Caco-2 (cell line): ENCODE measurements around the gene DHPS. TPM values are rescaled to one million over a fixed set of nuclear protein-coding genes. Genes with fewer than 3 reads are reported as not detected.

Experiments used
- BruUV-seq: library from RNA; stranded (reverse); fragments of 400-500 nt; replicated peaks from 2 replicates; lab custom pipeline; 2021; lab: Mats Ljungman, UMichigan
- CTCF ChIA-PET: fragments of 300-600 bp; sonication (Branson Sonifier 250); formaldehyde crosslinking; loops from one replicate; lab custom pipeline; 2022; ENCODE audit warnings: antibody characterized with exemption; lab: Charles Lee
- POLR2A ChIA-PET: fragments of 300-600 bp; sonication (Branson Sonifier 250); formaldehyde crosslinking; loops from one replicate; lab custom pipeline; 2022; ENCODE audit warnings: antibody characterized with exemption; lab: Charles Lee
- DNase-seq, 2 experiments: peaks; one replicate each; pipeline versions ENCODE4 v3.0.0 to v3.0.0-alpha.2; 2020 to 2022
- H3K27me3 ChIP-seq: replicated peaks from 2 replicates; pipeline ENCODE4 v1.6.0; 2011; ENCODE audit warnings: low read length; ENCODE audit not compliant: control insufficient read depth, insufficient read depth
- H3K36me3 ChIP-seq: 2 replicates; pipeline ENCODE4 v1.5.1; 2011; ENCODE audit warnings: low read length; ENCODE audit not compliant: control insufficient read depth, insufficient read depth
- H3K4me1 ChIP-seq: fragments of 250-450 bp; sonication (Bioruptor Pico); 2 replicates; pipeline ENCODE4 v1.5.1; 2020; ENCODE audit warnings: mild to moderate bottlenecking
- H3K4me3 ChIP-seq: 2 replicates; pipeline ENCODE4 v1.5.1; 2011; ENCODE audit warnings: low read depth, mild to moderate bottlenecking, control low read depth, low read length
- H3K9me3 ChIP-seq: fragments of 250-450 bp; sonication (Bioruptor Pico); 2 replicates; pipeline ENCODE4 v1.5.1; 2020; ENCODE audit warnings: mild to moderate bottlenecking, moderate library complexity
- H3K27ac Mint-ChIP-seq: one replicate; pipeline ENCODE4 v1.8.0; 2022; ENCODE audit warnings: mixed read lengths; ENCODE audit not compliant: unreplicated experiment
- H3K27me3 Mint-ChIP-seq: one replicate; pipeline ENCODE4 v1.8.0; 2022; ENCODE audit warnings: mixed read lengths; ENCODE audit not compliant: insufficient read depth, unreplicated experiment
- H3K36me3 Mint-ChIP-seq: one replicate; pipeline ENCODE4 v1.8.0; 2022; ENCODE audit warnings: mild to moderate bottlenecking, mixed read lengths; ENCODE audit not compliant: insufficient read depth, unreplicated experiment
- H3K4me1 Mint-ChIP-seq: one replicate; pipeline ENCODE4 v1.8.0; 2022; ENCODE audit warnings: low read depth, mixed read lengths; ENCODE audit not compliant: unreplicated experiment
- H3K4me3 Mint-ChIP-seq: one replicate; pipeline ENCODE4 v1.8.0; 2022; ENCODE audit warnings: mild to moderate bottlenecking, moderate library complexity, mixed read lengths; ENCODE audit not compliant: unreplicated experiment
- H3K9me3 Mint-ChIP-seq: one replicate; pipeline ENCODE4 v1.8.0; 2022; ENCODE audit warnings: mixed read lengths; ENCODE audit not compliant: unreplicated experiment
- CTCF ChIP-seq, 2 experiments: fragments of 200-600 bp in 1 of 2; IDR thresholded peaks; 1 replicate in 1 of 2; 2 replicates in 1 of 2; pipeline versions ENCODE4 v1.5.1 to v1.8.0; 2011 to 2022; ENCODE audit warnings: antibody characterized with exemption in 1 of 2, control low read depth in 1 of 2, inconsistent platforms in 1 of 2, low read depth in 1 of 2, low read length in 1 of 2, mild to moderate bottlenecking in 1 of 2, moderate library complexity in 1 of 2; ENCODE audit not compliant: insufficient read depth in 1 of 2, severe bottlenecking in 1 of 2, unreplicated experiment in 1 of 2
- intact Hi-C: fragments of 100-400 bp; cut with micrococcal nuclease; formaldehyde crosslinking; loops from one replicate; pipeline ENCODE4 v1.10.0; 2022; ENCODE audit not compliant: unreplicated experiment
- total RNA-seq: library from RNA; stranded (reverse); gene quantifications from 2 replicates; pipeline ENCODE4 v1.2.3, GENCODE V29; 2022

DHPS gene
- total RNA-seq, 1 experiment from 2014 or later: 76.4 TPM

GRCh38 chr19:12720851-12721655 is 39.4 kb upstream of the DHPS start:
- ChIA-PET CTCF (interaction anchor here (0.6 kb wide), 1 partner anchor 70 kb away, joined by 5 read pairs; the partner anchor contains the start of gene JUNB), POLR2A (interaction anchor here (0.6 to 1.0 kb wide), 4 partner anchors 13 to 76 kb away, joined by 3 to 11 read pairs (median 4); partner anchors contain the start of gene GET3)
- H3K4me1 Mint-ChIP-seq: peaks cover 14% of the 10 kb centered on the region
- 0 out of 2 replicates have a peak, but pooled peaks cover 8% of the 10 kb centered on the region for H3K4me1 ChIP-seq
- no peaks in the 10 kb centered on the region for H3K9me3 Mint-ChIP-seq
- no peaks in the 10 kb centered on the region for H3K9me3 ChIP-seq
- intact Hi-C loops: loop anchor here (5.0 kb wide), 1 partner anchor 56 kb away; the partner anchor contains the start of gene HOOK2
- H3K27me3 Mint-ChIP-seq: no peaks in the 10 kb centered on the region
- H3K27ac Mint-ChIP-seq: peak overlapping the region; percentile 77
- no peak for TF ChIP-seq CTCF (IDR thresholded peaks at IDR 0.05; ENCODE audit: insufficient read depth in 1 of 2, low read depth in 1 of 2, low read length in 1 of 2, severe bottlenecking in 1 of 2, unreplicated experiment in 1 of 2)
- no peak for DNase-seq
- H3K36me3 Mint-ChIP-seq: peaks cover 66% of the 10 kb centered on the region
- H3K4me3 Mint-ChIP-seq: peak overlapping the region; percentile 91
- no peaks in the 10 kb centered on the region for H3K27me3 ChIP-seq
- no TSS peak for BruUV-seq
- peak overlapping the region; percentile 92 for H3K4me3 ChIP-seq
- H3K36me3 ChIP-seq: peaks cover 4% of the 10 kb centered on the region

GRCh38 chr19:12720296-12720695 is 38.6 kb upstream of the DHPS start:
- Mint-ChIP-seq H3K4me1 (peaks cover 14% of the 10 kb centered on the region), H3K4me3 (peak overlapping the region; percentile 23), H3K27ac (peak overlapping the region; percentile 68), H3K27me3 (no peaks in the 10 kb centered on the region), H3K9me3 (no peaks in the 10 kb centered on the region), H3K36me3 (peaks cover 73% of the 10 kb centered on the region)
- H3K9me3 ChIP-seq: no peaks in the 10 kb centered on the region
- 0 out of 2 replicates have a peak, but pooled peaks cover 8% of the 10 kb centered on the region for H3K4me1 ChIP-seq
- H3K36me3 ChIP-seq: peaks cover 4% of the 10 kb centered on the region
- no peak for TF ChIP-seq CTCF (IDR thresholded peaks at IDR 0.05; ENCODE audit: insufficient read depth in 1 of 2, low read depth in 1 of 2, low read length in 1 of 2, severe bottlenecking in 1 of 2, unreplicated experiment in 1 of 2)
- POLR2A ChIA-PET: no interaction called here
- no peak for DNase-seq
- no TSS peak for BruUV-seq
- no peaks in the 10 kb centered on the region for H3K27me3 ChIP-seq
- CTCF ChIA-PET: no interaction called here
- intact Hi-C loops: loop anchor here (5.0 kb wide), 1 partner anchor 57 kb away; the partner anchor contains the start of gene HOOK2
- H3K4me3 ChIP-seq: no peak overlapping the region

DNA sequence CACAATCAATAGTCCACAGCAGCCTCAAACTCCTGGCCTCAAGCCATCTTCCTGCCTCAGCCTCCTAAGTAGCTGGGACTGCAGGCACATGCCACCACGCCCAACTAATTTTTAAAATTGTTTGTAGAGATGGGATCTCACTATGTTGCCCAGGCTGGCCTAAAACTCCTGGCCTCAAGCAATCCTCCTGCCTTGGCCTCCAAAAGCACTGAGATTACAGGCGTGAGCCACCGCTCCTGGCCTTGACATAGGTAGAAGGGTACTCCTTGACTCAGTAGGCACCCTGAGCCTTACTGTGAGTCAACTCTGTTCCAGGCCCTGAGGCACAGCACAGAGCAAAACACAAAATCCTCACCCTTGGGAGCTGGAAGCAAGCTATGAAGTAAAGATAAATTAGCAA is 34.2 kb upstream of the DHPS start:
- Mint-ChIP-seq H3K27ac (no peak overlapping the region), H3K9me3 (no peaks in the 10 kb centered on the region), H3K27me3 (no peaks in the 10 kb centered on the region), H3K4me1 (no peaks in the 10 kb centered on the region), H3K4me3 (no peak overlapping the region), H3K36me3 (peaks cover 71% of the 10 kb centered on the region)
- TF ChIP-seq CTCF (IDR thresholded peaks at IDR 0.05; ENCODE audit: insufficient read depth in 1 of 2, low read depth in 1 of 2, low read length in 1 of 2, severe bottlenecking in 1 of 2, unreplicated experiment in 1 of 2): no peak
- Histone ChIP-seq H3K36me3 (peaks cover 7% of the 10 kb centered on the region), H3K4me1 (0 out of 2 replicates have a peak, but pooled peaks cover 3% of the 10 kb centered on the region), H3K27me3 (no peaks in the 10 kb centered on the region), H3K4me3 (no peak overlapping the region), H3K9me3 (no peaks in the 10 kb centered on the region)
- POLR2A ChIA-PET: no interaction called here
- CTCF ChIA-PET: no interaction called here
- no peak for DNase-seq
- intact Hi-C loops: loop anchor here (2.0 kb wide), 1 partner anchor 81 kb away; no protein-coding TSS in a partner anchor
- BruUV-seq: no TSS peak
